ENCODE data around the gene TEX55. TPM values are rescaled to one million over a fixed set of nuclear protein-coding genes. Genes with fewer than 3 reads are reported as not detected.
"Not testable (repeated sequence)": the region's sequence is repeated elsewhere in the genome, so short reads cannot be mapped to it uniquely, and the experiment has no call there.

TEX55 gene
- total RNA-seq, 1 experiment from 2014 or later: not detected

DNA sequence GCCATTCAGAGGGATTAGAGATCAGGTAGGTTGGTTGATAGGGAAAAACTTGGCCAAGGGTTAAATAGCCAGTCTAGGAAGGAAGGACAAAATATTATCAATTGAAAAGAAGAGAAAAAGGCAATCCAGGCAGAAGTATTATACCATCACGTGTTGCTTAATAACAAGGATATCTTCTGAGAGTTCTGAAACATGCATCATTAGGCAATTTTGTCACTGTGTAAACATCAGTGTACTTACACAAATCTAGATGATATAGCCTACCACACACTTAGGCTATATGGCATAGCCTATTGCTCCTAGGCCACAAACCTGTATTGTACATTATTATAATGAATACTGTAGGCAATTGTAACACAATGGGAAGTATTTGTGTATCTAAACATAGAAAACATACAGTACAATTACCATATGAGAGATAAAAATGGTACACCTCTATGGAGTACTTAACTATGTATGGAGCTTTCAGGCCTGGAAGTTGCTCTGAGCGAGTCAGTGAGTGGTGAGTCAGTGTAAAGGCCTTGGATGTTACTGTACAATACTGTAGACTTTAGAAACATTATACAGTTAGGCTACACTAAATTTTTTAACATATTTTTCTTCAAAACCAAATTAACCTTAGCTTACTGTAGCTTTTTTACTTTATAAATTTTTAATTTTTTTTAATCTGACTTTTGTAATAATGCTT lies 2.7 kb downstream of the TEX55 start:
- in situ Hi-C loops (cut with HindIII; ENCODE audit: low pct_unique_long_range_greater_than_20kb, low sequenced_read_pairs): no loop called here
- no peak for DNase-seq (ENCODE audit: low read depth, low spot score)

GRCh38 chr3:119149484-119149883 lies 3.5 kb downstream of the TEX55 start:
- no peak for DNase-seq (ENCODE audit: low read depth, low spot score)
- in situ Hi-C loops (cut with HindIII; ENCODE audit: low pct_unique_long_range_greater_than_20kb, low sequenced_read_pairs): no loop called here

GRCh38 chr3:119156868-119157267 lies 10.9 kb downstream of the TEX55 start:
- no peak for DNase-seq (ENCODE audit: low read depth, low spot score)
- in situ Hi-C loops (cut with HindIII; ENCODE audit: low pct_unique_long_range_greater_than_20kb, low sequenced_read_pairs): no loop called here

- in situ Hi-C loops (cut with HindIII; ENCODE audit: low pct_unique_long_range_greater_than_20kb, low sequenced_read_pairs): no loop called here
- no peak for DNase-seq (ENCODE audit: low read depth, low spot score)
Measured at GRCh38 chr3:119157971-119158370, 12.0 kb downstream of the TEX55 start.

GRCh38 chr3:119160361-119160760 lies 14.4 kb downstream of the TEX55 start:
- in situ Hi-C loops (cut with HindIII; ENCODE audit: low pct_unique_long_range_greater_than_20kb, low sequenced_read_pairs): no loop called here
- no peak for DNase-seq (ENCODE audit: low read depth, low spot score)

GRCh38 chr3:119160815-119161214 lies 14.8 kb downstream of the TEX55 start:
- DNase-seq (ENCODE audit: low read depth, low spot score): no peak
- in situ Hi-C loops (cut with HindIII; ENCODE audit: low pct_unique_long_range_greater_than_20kb, low sequenced_read_pairs): no loop called here

- no peak for DNase-seq (ENCODE audit: low read depth, low spot score)
- in situ Hi-C loops (cut with HindIII; ENCODE audit: low pct_unique_long_range_greater_than_20kb, low sequenced_read_pairs): no loop called here
Measured at GRCh38 chr3:119161240-119161639, 15.3 kb downstream of the TEX55 start.

- DNase-seq (ENCODE audit: low read depth, low spot score); in situ Hi-C loops (cut with HindIII; ENCODE audit: low pct_unique_long_range_greater_than_20kb, low sequenced_read_pairs): not testable (repeated sequence)
Measured at GRCh38 chr3:119164745-119165144, 18.8 kb downstream of the TEX55 start.

DNA sequence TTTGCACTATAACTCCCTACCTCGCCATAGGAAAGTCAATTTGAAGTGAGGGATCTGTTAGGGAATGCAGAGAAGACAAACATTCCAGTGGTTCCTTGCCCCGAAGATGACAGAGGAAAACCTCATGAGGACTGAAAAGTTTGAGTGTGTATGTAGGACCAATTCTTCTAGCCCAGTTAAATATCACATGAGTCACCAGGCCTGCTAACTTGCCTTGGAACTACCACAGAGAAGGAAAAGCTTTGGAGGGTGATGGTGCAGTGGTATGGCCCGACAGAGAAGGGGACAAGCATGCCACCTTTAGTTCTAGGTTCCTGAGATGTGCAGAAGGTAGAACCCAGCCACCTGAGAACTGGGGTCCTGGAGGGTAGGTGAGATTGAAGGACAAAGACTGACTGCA lies 24.9 kb downstream of the TEX55 start:
- in situ Hi-C loops (cut with HindIII; ENCODE audit: low pct_unique_long_range_greater_than_20kb, low sequenced_read_pairs): no loop called here
- no peak for DNase-seq (ENCODE audit: low read depth, low spot score)

DNA sequence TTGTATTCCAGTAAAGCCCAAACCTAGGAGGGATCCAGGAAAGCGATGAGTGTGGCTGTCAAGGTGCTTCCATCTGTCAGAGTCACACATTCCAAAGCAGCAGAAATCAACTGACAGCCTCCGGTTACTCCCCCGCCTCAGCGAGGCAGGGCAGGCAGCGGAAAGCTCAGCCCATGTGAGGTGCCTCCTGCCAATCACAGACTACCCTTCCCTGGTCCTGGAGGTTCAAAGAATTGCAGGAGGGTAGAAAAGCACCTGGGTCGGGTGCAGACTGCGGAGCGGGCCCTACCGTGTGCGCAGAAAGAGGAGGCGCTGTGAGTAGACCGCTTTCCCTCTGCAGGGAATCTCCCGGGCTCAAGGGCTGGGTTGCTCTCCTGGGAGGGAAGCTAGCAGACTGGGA lies 27.4 kb downstream of the TEX55 start, which contains the start of gene UPK1B:
Gene UPK1B, plus strand, starts transcription at position 274 of the 400 bp plus-strand sequence. CDS start 13,144 bp downstream, outside the sequence.
- DNase-seq (ENCODE audit: low read depth, low spot score): no peak
- in situ Hi-C loops (cut with HindIII; ENCODE audit: low pct_unique_long_range_greater_than_20kb, low sequenced_read_pairs): no loop called here

DNA sequence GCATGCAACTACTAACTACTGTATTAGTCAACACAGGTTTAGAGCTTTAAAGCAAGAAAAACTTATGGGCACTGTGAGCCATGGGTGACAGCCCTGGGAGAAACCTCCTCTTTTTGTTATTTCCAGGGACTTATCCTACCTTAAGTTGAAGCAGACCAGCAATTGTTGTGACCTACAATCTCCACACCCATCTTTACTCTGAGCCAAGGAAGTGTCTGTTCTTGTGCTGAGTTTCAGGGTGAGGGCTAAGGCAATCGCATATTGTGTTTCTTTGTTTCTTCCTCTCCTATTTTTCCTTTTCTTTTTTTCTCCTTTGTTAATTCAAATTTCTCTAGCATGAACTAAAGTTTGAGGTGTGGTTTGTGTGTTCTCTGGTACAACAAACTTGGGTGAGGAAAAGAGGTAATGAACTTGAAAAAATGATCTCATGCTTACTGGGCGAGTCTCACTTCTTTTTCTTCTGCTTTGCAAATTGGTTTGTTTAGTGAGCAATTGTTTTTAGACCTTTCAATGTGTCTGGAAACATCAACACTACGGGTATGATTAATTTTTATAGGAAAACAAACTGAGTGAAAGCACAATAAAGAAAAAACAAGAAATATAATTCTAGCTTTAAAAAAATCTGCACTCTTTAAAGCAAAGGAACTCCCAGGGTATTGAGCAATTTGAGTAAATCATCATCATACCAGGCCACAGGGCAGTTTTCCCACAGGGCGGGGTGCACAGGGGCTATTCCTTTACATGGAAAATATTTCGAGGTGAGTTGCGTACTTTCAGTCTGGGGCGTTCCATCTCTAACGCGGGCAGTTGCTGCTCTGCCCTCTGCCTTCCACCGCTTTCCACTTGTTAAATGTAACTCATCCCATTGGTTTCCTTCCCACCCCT lies 30.1 kb downstream of the TEX55 start:
- in situ Hi-C loops (cut with HindIII; ENCODE audit: low pct_unique_long_range_greater_than_20kb, low sequenced_read_pairs): no loop called here
- DNase-seq (ENCODE audit: low read depth, low spot score): no peak

DNA sequence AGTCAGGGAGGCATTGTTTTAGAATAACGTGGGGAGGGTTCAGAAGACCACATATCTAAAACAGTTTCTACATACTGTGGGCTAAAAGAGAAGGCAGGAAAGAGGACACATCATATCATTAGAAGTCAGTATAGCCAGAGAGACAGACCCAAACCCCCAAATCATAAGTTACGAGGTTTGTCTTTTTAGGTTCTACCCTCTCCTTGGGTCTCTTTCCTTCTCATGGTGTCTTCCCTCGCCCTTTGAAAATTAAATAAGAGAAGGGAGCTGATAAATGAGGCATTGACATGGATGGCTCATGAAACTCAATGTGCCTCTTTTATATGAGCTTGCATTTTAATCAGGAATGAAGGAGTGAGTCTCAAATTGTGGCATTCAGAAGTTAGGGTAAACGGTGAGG lies 30.8 kb downstream of the TEX55 start:
- in situ Hi-C loops (cut with HindIII; ENCODE audit: low pct_unique_long_range_greater_than_20kb, low sequenced_read_pairs): no loop called here
- no peak for DNase-seq (ENCODE audit: low read depth, low spot score)

GRCh38 chr3:119177321-119177720 lies 31.4 kb downstream of the TEX55 start:
- no peak for DNase-seq (ENCODE audit: low read depth, low spot score)
- in situ Hi-C loops (cut with HindIII; ENCODE audit: low pct_unique_long_range_greater_than_20kb, low sequenced_read_pairs): no loop called here

DNA sequence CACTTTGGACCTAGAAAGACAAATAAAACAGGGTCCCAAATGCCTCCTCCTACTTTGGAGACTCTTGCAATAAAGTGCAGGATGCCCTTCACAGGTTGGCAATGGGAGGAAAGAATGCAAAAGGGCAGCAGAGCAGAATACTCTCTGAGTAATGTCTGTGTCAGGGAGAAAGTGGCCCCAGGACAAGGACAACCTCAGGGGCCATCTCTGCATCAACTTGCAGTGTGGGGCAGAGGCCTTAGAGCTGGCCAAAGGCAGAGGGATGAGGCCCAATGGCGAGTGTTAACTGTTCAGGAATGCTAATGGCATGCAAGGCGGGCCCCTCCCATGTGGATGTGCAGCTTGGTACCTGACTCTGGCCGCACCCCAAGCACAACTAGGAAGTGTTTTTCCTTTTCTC lies 35.8 kb downstream of the TEX55 start:
- in situ Hi-C loops (cut with HindIII; ENCODE audit: low pct_unique_long_range_greater_than_20kb, low sequenced_read_pairs): no loop called here
- no peak for DNase-seq (ENCODE audit: low read depth, low spot score)

- in situ Hi-C loops (cut with HindIII; ENCODE audit: low pct_unique_long_range_greater_than_20kb, low sequenced_read_pairs): no loop called here
- DNase-seq (ENCODE audit: low read depth, low spot score): no peak
Measured at GRCh38 chr3:119184111-119184510, 38.1 kb downstream of the TEX55 start.

- DNase-seq (ENCODE audit: low read depth, low spot score): no peak
Measured at GRCh38 chr3:119184796-119185570, 39.0 kb downstream of the TEX55 start.

DNA sequence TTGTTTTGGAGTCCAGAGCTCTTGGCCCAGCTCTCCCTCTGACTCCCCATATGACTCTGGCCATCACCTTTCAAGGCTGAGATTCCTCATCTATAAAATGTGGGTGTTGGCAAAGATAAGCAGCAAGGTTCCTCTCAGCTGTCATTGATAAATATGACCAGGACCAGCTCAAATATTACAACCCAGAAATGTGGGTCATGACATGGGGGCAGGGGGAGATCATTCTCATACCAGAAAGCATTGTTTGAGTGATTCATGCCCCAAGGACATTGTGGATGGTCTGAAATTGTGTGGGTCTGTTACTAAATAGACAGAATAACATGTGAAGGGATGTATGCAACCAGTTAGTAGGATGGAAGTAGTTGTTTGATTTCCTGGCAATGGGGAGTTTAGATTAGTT lies 41.3 kb downstream of the TEX55 start:
- DNase-seq (ENCODE audit: low read depth, low spot score): no peak
- in situ Hi-C loops (cut with HindIII; ENCODE audit: low pct_unique_long_range_greater_than_20kb, low sequenced_read_pairs): no loop called here

More at GRCh38 chr3:119184796-119185570, 39.0 kb downstream of the TEX55 start:
- in situ Hi-C loops (cut with HindIII; ENCODE audit: low pct_unique_long_range_greater_than_20kb, low sequenced_read_pairs): no loop called here

DNA sequence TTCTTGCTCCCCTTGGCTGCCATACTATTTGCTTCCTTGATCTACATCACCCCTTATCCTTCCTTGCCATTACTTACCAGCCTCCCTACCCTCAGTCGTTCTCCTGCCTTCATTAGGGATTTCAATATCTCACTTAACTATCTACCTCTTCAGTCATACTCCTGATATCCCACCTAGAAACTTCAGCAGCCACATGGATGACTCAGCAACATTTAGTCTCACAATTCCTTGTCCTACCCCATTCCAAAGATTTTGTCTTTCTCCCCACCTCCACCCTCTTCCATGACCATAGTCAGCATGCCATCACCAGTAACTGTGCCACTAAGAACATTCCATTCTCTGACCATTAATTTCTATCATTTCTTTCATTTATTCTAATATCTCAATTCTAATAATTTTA lies 45.8 kb downstream of the TEX55 start:
- in situ Hi-C loops (cut with HindIII; ENCODE audit: low pct_unique_long_range_greater_than_20kb, low sequenced_read_pairs): no loop called here

More for the DNA sequence above, 45.8 kb downstream of the TEX55 start:
- no peak for DNase-seq (ENCODE audit: low read depth, low spot score)
